GM12801 (cell line): ENCODE measurements around the gene NGDN.

Experiments used
- CTCF ChIP-seq: IDR thresholded peaks from one replicate; pipeline ENCODE4 v1.5.1; 2011; ENCODE audit warnings: control low read depth; ENCODE audit not compliant: insufficient read length; ENCODE audit errors: extremely low read depth

The NGDN gene

GRCh38 chr14:23443881-23444280 lies 25.6 kb upstream of the NGDN start:
- TF ChIP-seq CTCF: no peak

- TF ChIP-seq CTCF: no peak
Measured at GRCh38 chr14:23444314-23444713, 25.2 kb upstream of the NGDN start.

- TF ChIP-seq CTCF: no peak
Measured at GRCh38 chr14:23445773-23446172, 23.7 kb upstream of the NGDN start.

GRCh38 chr14:23446291-23446851 lies 23.1 kb upstream of the NGDN start:
- no peak for TF ChIP-seq CTCF

GRCh38 chr14:23447361-23448350 lies 21.8 kb upstream of the NGDN start:
- TF ChIP-seq CTCF: no peak

- no peak for TF ChIP-seq CTCF
Measured at GRCh38 chr14:23449314-23449713, 20.2 kb upstream of the NGDN start.

GRCh38 chr14:23450379-23450778 lies 19.1 kb upstream of the NGDN start:
- no peak for TF ChIP-seq CTCF
